OCI-LY7 (cell line): Measurements from ENCODE around the gene SPPL2B. TPM values are rescaled to one million over a fixed set of nuclear protein-coding genes. Genes with fewer than 3 reads are reported as not detected.
A peak's percentile ranks its signal among the peaks of the same experiment; 100 is the strongest.
"Not testable (repeated sequence)": the region's sequence is repeated elsewhere in the genome, so short reads cannot be mapped to it uniquely, and the experiment has no call there.

Source experiments
- Bru-seq: library from RNA; stranded (reverse); fragments of 400-500 nt; gene quantifications from one replicate; lab custom pipeline; 2021; lab: Mats Ljungman, UMichigan
- BruChase-seq, 2 experiments: library from RNA; stranded (reverse); fragments of 400-500 nt; gene quantifications; one replicate each; lab custom pipeline; 2021; lab: Mats Ljungman, UMichigan
- BruUV-seq: library from RNA; stranded (reverse); fragments of 400-500 nt; replicated peaks from 2 replicates; lab custom pipeline; 2021; lab: Mats Ljungman, UMichigan
- CTCF ChIA-PET: fragments of 300-600 bp; sonication (Branson Sonifier 250); formaldehyde crosslinking; loops from one replicate; lab custom pipeline; 2022; ENCODE audit warnings: antibody characterized with exemption; ENCODE audit not compliant: unreplicated experiment; lab: Charles Lee
- POLR2A ChIA-PET: fragments of 300-600 bp; sonication (Branson Sonifier 250); formaldehyde crosslinking; loops from one replicate; lab custom pipeline; 2022; ENCODE audit warnings: antibody characterized with exemption; lab: Charles Lee
- DNase-seq: peaks from one replicate; pipeline ENCODE4 v3.0.0-alpha.2; 2015; ENCODE audit warnings: low spot score
- H2AFZ ChIP-seq: fragments of 200-600 bp; sonication (generic), shearing (Covaris generic); 2 replicates; pipeline ENCODE4 v1.6.1; 2014; ENCODE audit warnings: mild to moderate bottlenecking, antibody characterized with exemption, low read length, moderate library complexity
- H3K27ac ChIP-seq: fragments of 200-600 bp; sonication (generic); 2 replicates; pipeline ENCODE4 v1.5.1; 2014; ENCODE audit warnings: mixed run types, low read depth, mild to moderate bottlenecking, moderate library complexity, low read length, inconsistent platforms; ENCODE audit not compliant: poor library complexity, severe bottlenecking
- H3K36me3 ChIP-seq: fragments of 200-600 bp; sonication (generic); 2 replicates; pipeline ENCODE4 v1.6.1; 2014; ENCODE audit warnings: mild to moderate bottlenecking, antibody characterized with exemption, low read length, moderate library complexity, mixed read lengths; ENCODE audit not compliant: insufficient read depth
- H3K4me1 ChIP-seq: fragments of 200-600 bp; sonication (generic); 2 replicates; pipeline ENCODE4 v1.5.1; 2014; ENCODE audit warnings: mild to moderate bottlenecking, low read length; ENCODE audit not compliant: insufficient read depth, poor library complexity, severe bottlenecking
- H3K4me2 ChIP-seq: fragments of 200-600 bp; sonication (generic); 2 replicates; pipeline ENCODE4 v1.6.1; 2014; ENCODE audit warnings: mild to moderate bottlenecking, low read length
- H3K4me3 ChIP-seq: fragments of 200-600 bp; sonication (generic); 2 replicates; pipeline ENCODE4 v1.5.1; 2014; ENCODE audit warnings: mild to moderate bottlenecking, low read depth, low read length; ENCODE audit not compliant: poor library complexity, severe bottlenecking
- H3K79me2 ChIP-seq: fragments of 200-600 bp; sonication (generic); 2 replicates; pipeline ENCODE4 v1.6.1; 2016; ENCODE audit warnings: low read depth, mild to moderate bottlenecking, low read length, moderate library complexity, mixed read lengths; ENCODE audit not compliant: insufficient read depth
- H3K9me2 ChIP-seq: fragments of 200-600 bp; sonication (generic); 2 replicates; pipeline ENCODE4 v1.6.1; 2016; ENCODE audit warnings: mild to moderate bottlenecking, low read length, mixed read lengths; ENCODE audit not compliant: insufficient read depth
- H3K9me3 ChIP-seq: fragments of 200-600 bp; sonication (generic); 2 replicates; pipeline ENCODE4 v1.6.1; 2014; ENCODE audit warnings: mild to moderate bottlenecking, mixed run types, low read length, mixed read lengths
- H4K20me1 ChIP-seq: fragments of 200-600 bp; sonication (generic); 2 replicates; pipeline ENCODE4 v1.6.1; 2014; ENCODE audit warnings: mild to moderate bottlenecking, antibody characterized with exemption, low read length, moderate library complexity, mixed read lengths; ENCODE audit not compliant: insufficient read depth
- CTCF ChIP-seq: fragments of 200-600 bp; sonication (generic); conservative IDR thresholded peaks from 2 replicates; pipeline ENCODE4 v1.5.1; 2014; ENCODE audit warnings: mild to moderate bottlenecking, antibody characterized with exemption, low read length, moderate library complexity, mixed read lengths
- EZH2phosphoT487 ChIP-seq: fragments of 200-600 bp; sonication (generic); IDR thresholded peaks from 2 replicates; pipeline ENCODE4 v1.6.1; 2018; ENCODE audit warnings: low read depth, borderline replicate concordance, mild to moderate bottlenecking, mixed run types, antibody characterized with exemption, low read length, moderate library complexity, mixed read lengths
- intact Hi-C: fragments of 100-400 bp; cut with micrococcal nuclease; formaldehyde crosslinking; loops from one replicate; pipeline ENCODE4 v1.10.0; 2022; ENCODE audit not compliant: unreplicated experiment
- long read RNA-seq: library from polyadenylated mRNA; stranded (forward); transcript quantifications from one replicate; pipeline ENCODE4 v2.0.0, GENCODE V29; 2022
- total RNA-seq, 2 experiments: library from RNA; depleted of rRNA in 1 of 2; stranded (reverse); fragments of >200 nt in 1 of 2; shearing (Covaris generic) in 1 of 2; gene quantifications; 2 replicates each; pipeline ENCODE4 v1.2.3, GENCODE V29; 2014 to 2022

Gene SPPL2B
- 96.9 and 106 TPM in 2 replicates for total RNA-seq (2014; rRNA removed; shearing (Covaris generic))
- total RNA-seq (2022): 185 and 191 TPM in 2 replicates
- percentile 62 among the genes with signal in this experiment for Bru-seq, nascent RNA
- percentile 83 among the genes with signal in this experiment for BruChase-seq, experiment 1, labeled RNA remaining after a 6-hour chase
- percentile 75 among the genes with signal in this experiment for BruChase-seq, experiment 2, labeled RNA remaining after a 2-hour chase
- long read RNA-seq, transcript SPPL2B-209 (15 exons, 3,456 nt): major isoform, 10 of 194 reads
- long read RNA-seq, partial matches to known transcripts: 62 of 194 reads
- long read RNA-seq, other reads (novel, unspliced or antisense): 114 of 194 reads

DNA sequence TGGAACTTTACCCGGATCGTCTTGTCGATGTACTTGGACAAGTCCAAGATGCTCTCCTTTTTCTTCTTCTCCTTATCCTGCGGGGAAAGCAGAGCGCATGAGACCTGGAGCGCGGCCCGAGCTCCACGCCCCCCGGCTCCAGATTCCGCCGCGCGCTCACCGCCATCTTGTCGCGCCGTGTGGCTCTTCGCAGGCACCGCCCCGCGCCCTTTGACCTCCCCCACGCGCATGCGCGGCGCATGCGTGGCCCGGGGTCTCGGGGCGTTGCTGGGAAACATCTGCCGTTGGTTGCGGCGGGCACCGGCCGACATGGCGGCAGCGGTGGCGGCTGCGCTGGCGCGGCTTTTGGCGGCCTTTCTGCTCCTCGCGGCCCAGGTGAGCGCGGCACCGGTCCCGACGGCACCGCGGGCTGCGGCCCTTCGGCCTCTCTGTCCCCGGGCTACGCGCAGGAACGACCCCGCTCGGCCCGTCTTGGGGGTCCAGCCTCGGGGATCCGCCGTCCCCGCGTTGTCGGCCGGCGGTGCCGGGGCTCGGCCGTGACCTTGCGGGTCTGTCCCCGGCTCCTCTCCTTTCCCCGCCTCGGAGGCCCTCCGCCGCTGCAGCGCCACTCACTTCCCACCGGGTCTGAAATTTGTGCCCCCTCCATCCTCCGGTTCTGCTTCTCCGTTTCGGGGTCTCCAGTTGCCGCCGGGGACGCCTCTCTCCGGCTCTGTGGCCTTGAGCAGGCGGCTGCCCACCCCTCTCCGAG is at the start of gene SPPL2B, which contains the start of gene LSM7:
Gene SPPL2B (plus strand): TSS at position 284 of the 748 bp plus-strand sequence. CDS start 26 bp downstream, at position 310.
Gene LSM7 (minus strand): TSS at position 186 of the 748 bp plus-strand sequence. CDS start 20 bp downstream, at position 166.
- Histone ChIP-seq H3K27ac (peak within 1 kb of the TSS; percentile 70), H3K4me2 (peak within 1 kb of the TSS; percentile 95), H3K9me2 (no peaks in the 10 kb centered on the region), H3K79me2 (peaks cover 69% of the 10 kb centered on the region), H3K4me1 (peaks cover 65% of the 10 kb centered on the region), H2AFZ (no peak within 1 kb of the TSS), H4K20me1 (no peaks in the 10 kb centered on the region; the same call in 1 of the 2 replicates), H3K9me3 (peaks cover 2% of the 10 kb centered on the region; the same call in 1 of the 2 replicates), H3K4me3 (peak within 1 kb of the TSS; percentile 89), H3K36me3 (peaks cover 39% of the 10 kb centered on the region)
- CTCF ChIA-PET: interaction anchor here (0.8 kb wide), 1 partner anchor 171 kb away, joined by 4 read pairs; no protein-coding TSS in a partner anchor
- DNase-seq: peak; percentile 95
- BruUV-seq: no TSS peak
- POLR2A ChIA-PET: interaction anchor here (0.7 to 1.1 kb wide), 3 partner anchors 10 to 66 kb away, joined by 3 to 7 read pairs (median 3); no protein-coding TSS in a partner anchor
- intact Hi-C loops: loop anchor here (2.0 kb wide), 2 partner anchors 56 to 62 kb away; no protein-coding TSS in a partner anchor
- no peak for TF ChIP-seq EZH2phosphoT487

GRCh38 chr19:2280633-2281264 is 47.7 kb upstream of the SPPL2B start:
- H3K4me2 ChIP-seq: no peak overlapping the region
- POLR2A ChIA-PET: no interaction called here
- BruUV-seq: no TSS peak

DNA sequence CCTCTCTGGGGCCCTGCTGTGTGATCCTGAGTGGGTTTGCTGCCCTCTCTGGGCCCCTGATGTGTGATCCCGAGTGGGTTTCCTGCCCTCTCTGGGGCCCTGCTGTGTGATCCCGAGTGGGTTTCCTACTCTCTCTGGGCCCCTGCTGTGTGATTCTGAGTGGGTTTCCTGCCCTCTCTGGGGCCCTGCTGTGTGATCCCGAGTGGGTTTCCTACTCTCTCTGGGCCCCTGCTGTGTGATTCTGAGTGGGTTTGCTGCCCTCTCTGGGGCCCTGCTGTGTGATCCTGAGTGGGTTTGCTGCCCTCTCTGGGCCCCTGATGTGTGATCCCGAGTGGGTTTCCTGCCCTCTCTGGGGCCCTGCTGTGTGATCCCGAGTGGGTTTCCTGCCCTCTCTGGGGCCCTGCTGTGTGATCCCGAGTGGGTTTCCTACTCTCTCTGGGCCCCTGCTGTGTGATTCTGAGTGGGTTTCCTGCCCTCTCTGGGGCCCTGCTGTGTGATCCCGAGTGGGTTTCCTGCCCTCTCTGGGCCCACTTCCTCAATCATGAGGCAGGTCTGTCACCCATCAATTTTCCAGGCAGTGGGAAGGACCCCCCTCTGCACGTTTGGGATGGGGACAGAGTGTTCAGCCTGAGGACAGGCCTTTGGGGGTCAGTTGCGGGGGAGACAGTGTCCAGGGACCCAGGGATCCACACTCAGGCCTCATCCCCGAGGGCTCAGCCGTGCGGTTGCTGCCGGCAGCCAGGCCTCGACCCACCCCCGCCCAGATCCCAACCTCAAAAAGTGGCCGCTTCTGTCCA is 47.0 kb upstream of the SPPL2B start:
- DNase-seq, H3K36me3 ChIP-seq, BruUV-seq, H3K9me2 ChIP-seq, H2AFZ ChIP-seq, H3K79me2 ChIP-seq, H3K9me3 ChIP-seq, H3K27ac ChIP-seq, POLR2A ChIA-PET, H3K4me3 ChIP-seq, intact Hi-C loops, CTCF ChIA-PET, H4K20me1 ChIP-seq: not testable (repeated sequence)
- H3K4me1 ChIP-seq: peaks cover 14% of the 10 kb centered on the region
- H3K4me2 ChIP-seq: peak overlapping the region; percentile 45

More at GRCh38 chr19:2280633-2281264, 47.7 kb upstream of the SPPL2B start:
- Histone ChIP-seq H3K4me1 (peaks cover 14% of the 10 kb centered on the region), H4K20me1 (no peaks in the 10 kb centered on the region), H3K4me3 (no peak overlapping the region), H3K9me3 (no peaks in the 10 kb centered on the region), H3K9me2 (no peaks in the 10 kb centered on the region), H3K79me2 (no peaks in the 10 kb centered on the region), H3K27ac (no peak overlapping the region), H3K36me3 (0 out of 2 replicates have a peak, but pooled peaks cover 8% of the 10 kb centered on the region), H2AFZ (no peak overlapping the region)
- no peak for DNase-seq
- intact Hi-C loops: no loop called here
- CTCF ChIA-PET: no interaction called here
- TF ChIP-seq CTCF (no peak), EZH2phosphoT487 (no peak)
